Ureter (tissue), 1 donor: ENCODE measurements around the gene NKAPD1. TPM values are rescaled to one million over a fixed set of nuclear protein-coding genes. Genes with fewer than 3 reads are reported as not detected.
"Not testable (repeated sequence)": the region's sequence is repeated elsewhere in the genome, so short reads cannot be mapped to it uniquely, and the experiment has no call there.

Experiments used
- DNase-seq: peaks from one replicate; pipeline ENCODE4 v3.0.0-alpha.2; 2020; ENCODE audit warnings: low spot score
- total RNA-seq: library from RNA; stranded (reverse); gene quantifications from one replicate; pipeline ENCODE4 v1.2.4, GENCODE V29; 2023
- donor health status: DM: yes; HTN: yes; CAD: no.

Gene NKAPD1
- total RNA-seq, 1 donor from 2014 or later, result 16.4 TPM

- DNase-seq, result peak; percentile 98
These were observed 12.5 kb downstream of the NKAPD1 start, which contains the start of the genes SDHD and TIMM8B for GRCh38 chr11:112086422-112087191. TSS of gene SDHD (plus strand) at chr11:112086873. CDS start at chr11:112086908, 35 bp downstream. TSS of gene TIMM8B (minus strand) at chr11:112086756. CDS start at chr11:112086723, 33 bp downstream.

DNA sequence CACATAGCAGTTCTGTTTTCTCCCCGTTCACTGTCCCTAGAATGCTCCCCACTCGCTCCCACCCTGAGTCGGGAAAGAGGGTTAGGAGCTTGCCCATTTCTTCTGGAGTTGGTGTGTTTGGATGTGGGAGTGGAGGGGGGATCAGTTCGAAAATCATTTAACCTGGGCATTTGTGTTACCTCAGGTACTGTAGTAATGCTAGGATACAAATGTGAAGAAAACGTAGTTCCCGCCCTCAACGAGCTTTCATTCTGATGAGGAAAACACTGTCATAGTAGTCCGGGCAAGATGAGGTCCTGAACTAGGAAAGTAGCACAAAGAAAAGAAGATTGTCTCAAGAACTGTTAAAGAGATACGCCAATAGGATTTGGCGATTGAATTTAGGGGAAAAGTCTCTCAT, 13.1 kb downstream of the NKAPD1 start:
- DNase-seq, result no peak

DNA sequence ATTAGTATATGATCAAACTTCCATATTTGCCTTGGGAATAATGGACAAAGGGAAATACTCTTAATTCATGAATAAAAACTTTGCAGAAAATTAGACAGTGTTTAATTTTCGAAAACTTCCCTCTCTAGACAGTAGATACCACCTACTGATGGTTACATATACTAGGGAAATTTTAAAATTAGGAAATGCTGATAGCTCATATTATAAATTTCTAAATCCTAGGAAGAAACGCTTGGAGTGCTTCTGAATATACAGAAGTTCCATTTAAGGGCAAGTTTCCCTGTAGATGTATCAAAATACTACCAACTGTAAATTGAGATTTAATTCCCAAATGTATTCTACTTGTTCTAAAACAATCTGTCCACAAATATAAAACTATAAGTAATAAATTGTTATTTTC, 21.2 kb downstream of the NKAPD1 start:
- not testable (repeated sequence) for DNase-seq

- no peak for DNase-seq
These were observed 22.1 kb downstream of the NKAPD1 start for GRCh38 chr11:112096194-112096593.

- no peak for DNase-seq
These were observed 23.8 kb downstream of the NKAPD1 start for GRCh38 chr11:112097734-112098528.

DNA sequence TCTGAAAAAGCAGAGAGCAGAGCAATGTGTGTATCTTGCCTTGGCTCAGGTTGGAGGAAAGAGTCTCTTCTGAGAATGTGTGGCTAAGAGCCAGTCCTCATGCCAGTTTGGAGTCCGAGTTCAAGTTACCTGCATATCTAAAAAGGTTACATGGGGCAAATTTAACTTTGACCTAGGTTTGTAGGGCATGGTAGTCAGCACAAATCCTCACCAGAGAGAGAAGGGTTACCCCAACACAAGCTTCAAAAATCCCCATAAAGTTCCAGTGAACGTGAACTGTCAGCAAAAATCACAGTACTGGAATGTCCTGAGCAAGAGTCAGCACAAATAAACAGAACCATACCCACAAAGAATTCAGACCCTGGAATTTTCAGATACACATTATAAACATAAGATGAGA, 26.4 kb downstream of the NKAPD1 start:
- no peak for DNase-seq

DNA sequence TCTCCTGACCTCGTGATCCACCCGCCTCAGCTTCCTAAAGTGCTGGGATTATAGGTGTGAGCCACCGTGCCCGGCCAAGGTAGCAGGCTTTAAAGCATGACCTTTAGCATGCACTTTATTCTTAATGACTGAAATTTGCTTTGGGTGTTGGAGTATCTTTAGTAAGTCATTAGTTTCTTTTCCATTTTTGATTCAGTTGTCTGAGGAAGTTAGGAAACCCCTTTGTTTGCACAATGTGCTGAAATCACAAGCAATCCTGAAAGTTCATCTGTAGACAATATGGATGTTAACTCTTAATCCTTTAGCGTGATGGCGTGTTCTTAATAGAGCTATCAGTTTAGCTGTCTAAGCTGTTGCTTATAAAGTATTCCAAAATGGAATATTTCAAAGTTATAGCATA, 29.3 kb downstream of the NKAPD1 start:
- no peak for DNase-seq

DNA sequence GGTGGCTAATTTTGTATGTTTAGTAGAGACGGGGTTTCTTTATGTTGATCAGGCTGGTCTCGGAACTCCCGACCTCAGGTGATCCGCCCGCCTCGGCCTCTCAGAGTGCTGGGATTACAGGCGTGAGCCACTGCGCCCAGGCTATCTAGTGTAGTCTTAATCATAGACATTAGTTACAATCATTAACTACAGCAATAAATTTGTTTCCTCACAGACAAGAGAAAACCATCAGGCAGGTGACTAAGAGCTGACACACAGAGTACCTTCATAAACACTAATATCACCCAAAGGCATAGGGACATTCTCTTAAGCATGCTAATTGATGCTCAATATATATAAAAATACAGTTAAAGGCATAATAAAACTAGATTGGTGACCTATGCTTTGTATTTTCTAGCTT, 32.0 kb downstream of the NKAPD1 start:
- no peak for DNase-seq

DNA sequence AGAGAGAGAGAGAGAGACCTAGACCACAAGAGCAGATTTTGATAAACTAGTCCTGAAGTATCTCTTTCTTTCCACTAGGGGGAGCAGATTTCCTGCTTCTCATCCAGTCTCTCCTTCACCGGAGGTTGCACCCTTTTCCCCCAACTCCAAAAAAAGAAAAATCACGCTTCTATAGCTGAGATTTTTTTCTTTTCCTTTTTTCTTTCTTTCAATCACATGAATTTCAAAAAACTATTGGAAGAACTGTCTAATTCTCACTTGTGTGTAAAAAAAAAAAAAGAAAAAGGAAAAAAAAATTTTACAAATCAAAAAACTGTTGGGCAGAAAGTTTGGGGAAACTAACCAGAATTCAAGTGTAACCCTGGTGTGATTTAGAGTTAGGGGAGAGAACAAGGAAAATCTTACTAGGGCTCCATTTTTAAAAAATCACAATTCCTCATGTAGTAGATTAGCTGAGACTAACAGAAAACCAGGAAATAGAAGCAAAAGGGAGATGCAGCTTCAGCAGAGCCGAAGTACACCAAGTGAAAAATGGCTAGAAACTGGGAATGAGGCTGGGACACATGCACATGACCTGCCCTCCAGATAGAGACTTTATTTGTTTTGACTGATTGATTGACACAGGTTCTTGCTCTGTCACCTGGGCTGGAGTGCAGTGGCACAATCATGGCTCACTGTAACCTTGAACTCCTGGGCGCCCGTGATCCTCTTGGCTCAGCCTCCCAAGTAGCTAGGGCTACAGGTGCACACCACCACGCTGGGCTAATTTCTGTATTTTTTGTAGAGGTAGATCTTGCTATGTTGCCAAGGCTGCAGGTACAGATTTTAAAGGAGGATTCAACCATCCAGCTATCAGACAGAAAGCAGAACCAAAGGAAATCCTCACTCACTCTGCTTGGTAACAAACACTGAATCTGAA, 39.7 kb downstream of the NKAPD1 start:
- no peak for DNase-seq

- no peak for DNase-seq
These were observed 40.4 kb downstream of the NKAPD1 start for GRCh38 chr11:112114460-112114859.

DNA sequence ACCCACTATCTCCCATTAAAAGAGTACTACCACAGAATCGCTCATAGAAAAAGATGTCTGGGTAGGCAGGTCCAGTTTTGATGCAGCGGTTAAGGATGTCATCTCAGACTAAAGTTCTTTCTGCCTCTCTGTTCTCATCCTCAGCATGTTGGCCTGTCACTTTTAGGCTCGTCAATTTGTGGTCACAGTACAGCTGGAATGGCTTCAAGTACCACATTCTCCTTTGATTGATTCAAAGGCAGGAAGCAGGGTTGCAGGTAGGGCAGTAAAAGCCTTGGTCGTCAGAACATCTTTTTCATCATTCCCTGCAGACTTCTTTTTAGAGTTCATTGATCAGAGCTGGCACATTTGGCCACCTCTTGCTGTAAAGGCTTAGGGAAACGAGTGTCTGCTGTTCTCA, 41.3 kb downstream of the NKAPD1 start:
- no peak for DNase-seq

- DNase-seq, result no peak
These were observed 44.1 kb downstream of the NKAPD1 start for GRCh38 chr11:112118176-112118575.

DNA sequence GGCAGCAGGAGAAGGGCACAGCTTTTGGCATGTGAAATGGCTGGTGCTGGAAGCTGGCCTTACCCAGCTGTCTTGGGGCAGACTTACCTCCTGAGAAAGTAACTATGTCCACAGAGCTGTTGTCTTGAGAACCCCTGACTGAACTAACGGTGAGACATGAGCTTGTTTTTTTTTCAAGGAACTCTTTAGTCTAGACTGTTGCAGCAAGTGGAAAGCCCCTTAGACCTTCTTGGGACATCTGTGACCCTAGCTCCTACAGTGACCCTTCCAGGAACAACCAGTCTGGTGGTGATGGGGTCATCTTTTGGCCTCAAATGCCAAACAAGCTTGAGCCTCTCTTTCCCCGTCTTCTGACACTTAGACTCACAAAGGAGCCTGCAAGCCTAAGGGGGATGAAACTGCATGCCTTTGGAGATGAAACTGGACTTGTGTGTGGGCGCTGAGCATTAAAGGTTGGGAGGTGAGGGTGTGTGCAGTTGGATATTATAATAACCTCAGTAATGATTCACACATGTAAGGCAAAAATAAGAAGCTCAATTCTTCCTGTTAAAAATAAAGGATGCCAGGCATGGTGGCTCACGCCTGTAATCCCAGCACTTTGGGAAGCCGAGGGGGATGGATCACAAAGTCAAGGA, 48.0 kb downstream of the NKAPD1 start:
- no peak for DNase-seq

GRCh38 chr11:112123129-112123528, 49.0 kb downstream of the NKAPD1 start:
- no peak for DNase-seq

GRCh38 chr11:112127056-112127455, 53.0 kb downstream of the NKAPD1 start:
- no peak for DNase-seq

- DNase-seq, result no peak
These were observed 54.5 kb downstream of the NKAPD1 start for GRCh38 chr11:112128483-112129121.

GRCh38 chr11:112129656-112130055, 55.6 kb downstream of the NKAPD1 start:
- no peak for DNase-seq

DNA sequence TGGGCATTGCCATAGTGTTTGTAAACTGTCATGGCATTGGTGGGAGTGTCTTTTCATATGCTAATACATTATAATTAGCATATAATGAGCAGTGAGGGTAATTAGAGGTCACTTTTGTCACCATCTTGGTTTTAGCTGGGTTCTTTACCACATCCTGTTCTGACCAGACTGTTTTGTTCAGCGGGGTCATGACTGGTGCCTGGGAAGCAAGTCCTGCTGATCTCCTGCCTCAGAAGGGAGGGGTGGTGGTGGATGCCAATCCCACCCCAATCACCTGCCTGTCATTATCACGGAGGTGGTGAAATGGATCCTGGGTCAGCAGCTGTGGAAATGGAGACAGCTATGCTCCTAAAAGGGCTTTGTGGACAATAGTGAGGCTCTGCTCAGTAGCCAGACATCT, 58.6 kb downstream of the NKAPD1 start:
- no peak for DNase-seq

DNA sequence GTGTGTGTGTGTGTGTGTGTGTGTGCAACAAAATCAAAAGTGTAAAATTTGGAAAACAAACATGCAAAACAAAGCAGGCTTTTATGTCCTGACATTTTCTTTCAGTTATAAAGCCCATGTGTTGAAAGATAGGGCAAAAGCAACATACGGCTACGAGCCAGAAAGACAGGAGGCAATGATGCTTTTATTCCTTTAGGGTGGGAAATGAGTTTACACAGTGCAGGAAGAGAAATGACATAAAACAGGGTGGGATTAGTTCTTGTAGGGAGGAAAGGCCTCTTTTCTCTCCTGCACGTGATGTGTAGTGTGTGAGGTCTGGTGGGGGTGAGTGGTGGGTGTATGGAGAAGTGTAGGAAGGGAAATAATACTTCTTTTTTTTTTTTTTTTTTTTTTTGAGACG, 60.4 kb downstream of the NKAPD1 start:
- no peak for DNase-seq
